DOHH2 (cell line): ENCODE results near the gene RAB7A.

ENCODE experiments used
- H3F3A ChIP-seq: fragments of 200-600 bp; sonication (generic), shearing (Covaris generic); 2 replicates; pipeline ENCODE4 v1.6.0; 2016; ENCODE audit warnings: antibody characterized with exemption, mild to moderate bottlenecking; ENCODE audit not compliant: control insufficient read depth, insufficient read depth
- H3K27ac ChIP-seq: fragments of 200-600 bp; sonication (generic); 2 replicates; pipeline ENCODE4 v1.5.1; 2014; ENCODE audit warnings: low read depth, mild to moderate bottlenecking, low read length, moderate library complexity
- H3K27me3 ChIP-seq: fragments of 200-600 bp; sonication (generic); 2 replicates; pipeline ENCODE4 v1.6.1; 2014; ENCODE audit warnings: mild to moderate bottlenecking, low read length, mixed read lengths; ENCODE audit not compliant: control insufficient read depth
- H3K36me3 ChIP-seq: fragments of 200-600 bp; sonication (generic); 2 replicates; pipeline ENCODE4 v1.6.1; 2014; ENCODE audit warnings: mild to moderate bottlenecking, low read length, moderate library complexity, mixed read lengths; ENCODE audit not compliant: control insufficient read depth
- H3K4me1 ChIP-seq: fragments of 200-600 bp; sonication (generic); 2 replicates; pipeline ENCODE4 v1.6.1; 2014; ENCODE audit warnings: mild to moderate bottlenecking, low read length, mixed read lengths; ENCODE audit not compliant: control insufficient read depth
- H3K4me2 ChIP-seq: fragments of 200-600 bp; sonication (generic); 2 replicates; pipeline ENCODE4 v1.6.0; 2014; ENCODE audit warnings: mild to moderate bottlenecking, low read length, moderate library complexity
- H3K4me3 ChIP-seq: fragments of 200-600 bp; sonication (generic); 2 replicates; pipeline ENCODE4 v1.5.1; 2014; ENCODE audit warnings: mild to moderate bottlenecking, low read length, mixed read lengths
- H3K79me2 ChIP-seq: fragments of 200-600 bp; sonication (generic); 2 replicates; pipeline ENCODE4 v1.6.1; 2014; ENCODE audit warnings: mild to moderate bottlenecking, low read length, mixed read lengths; ENCODE audit not compliant: control insufficient read depth
- H3K9me2 ChIP-seq: fragments of 200-600 bp; sonication (generic); replicated peaks from 2 replicates; pipeline ENCODE4 v1.6.1; 2014; ENCODE audit warnings: mild to moderate bottlenecking, low read length, mixed read lengths; ENCODE audit not compliant: control insufficient read depth
- H3K9me3 ChIP-seq: fragments of 200-600 bp; sonication (generic); 2 replicates; pipeline ENCODE4 v1.6.1; 2014; ENCODE audit warnings: antibody characterized with exemption, low read length, mixed read lengths; ENCODE audit not compliant: control insufficient read depth, insufficient read depth
- H4K20me1 ChIP-seq: fragments of 200-600 bp; sonication (generic); 2 replicates; pipeline ENCODE4 v1.6.0; 2014; ENCODE audit warnings: low read depth, mild to moderate bottlenecking, antibody characterized with exemption, low read length, moderate library complexity; ENCODE audit not compliant: control insufficient read depth, insufficient read depth
- CTCF ChIP-seq: fragments of 200-600 bp; sonication (generic); IDR thresholded peaks from one replicate; pipeline ENCODE4 v1.5.1; 2014; ENCODE audit warnings: antibody characterized with exemption, mild to moderate bottlenecking, low read depth, low read length; ENCODE audit not compliant: poor library complexity, severe bottlenecking
- EZH2phosphoT487 ChIP-seq: fragments of 200-600 bp; sonication (generic); IDR thresholded peaks from 2 replicates; pipeline ENCODE4 v1.6.1; 2017; ENCODE audit warnings: borderline replicate concordance, mild to moderate bottlenecking, antibody characterized with exemption, low read length, moderate library complexity, mixed read lengths

Gene RAB7A

GRCh38 chr3:128807186-128807830, 81.3 kb downstream of the RAB7A start:
- Histone ChIP-seq H3K4me2 (no peak overlapping the region), H4K20me1 (no peaks in the 10 kb centered on the region; the same call in 1 of the 2 replicates), H3F3A (no peaks in the 10 kb centered on the region), H3K27me3 (no peaks in the 10 kb centered on the region), H3K4me1 (peaks cover 12% of the 10 kb centered on the region), H3K9me2 (no peaks in the 10 kb centered on the region), H3K79me2 (peaks cover 11% of the 10 kb centered on the region), H3K9me3 (no peaks in the 10 kb centered on the region), H3K36me3 (peaks cover 67% of the 10 kb centered on the region), H3K4me3 (no peak overlapping the region), H3K27ac (no peak overlapping the region)
- no peak for TF ChIP-seq CTCF
- TF ChIP-seq EZH2phosphoT487, result no peak

- Histone ChIP-seq H3F3A (no peaks in the 10 kb centered on the region), H3K4me3 (no peak overlapping the region), H3K9me2 (no peaks in the 10 kb centered on the region), H3K36me3 (peaks cover 74% of the 10 kb centered on the region), H3K9me3 (no peaks in the 10 kb centered on the region), H3K27me3 (no peaks in the 10 kb centered on the region), H3K79me2 (peaks cover 7% of the 10 kb centered on the region), H4K20me1 (no peaks in the 10 kb centered on the region; the same call in 1 of the 2 replicates), H3K4me1 (peaks cover 6% of the 10 kb centered on the region), H3K4me2 (no peak overlapping the region), H3K27ac (no peak overlapping the region)
- TF ChIP-seq EZH2phosphoT487 (no peak), CTCF (no peak)
Observed at GRCh38 chr3:128808672-128809071, 82.7 kb downstream of the RAB7A start.

GRCh38 chr3:128813097-128813496, 87.1 kb downstream of the RAB7A start:
- Histone ChIP-seq H3K9me3 (no peaks in the 10 kb centered on the region), H3K4me2 (no peak overlapping the region), H4K20me1 (no peaks in the 10 kb centered on the region), H3K79me2 (no peaks in the 10 kb centered on the region), H3F3A (no peaks in the 10 kb centered on the region), H3K36me3 (peaks cover 62% of the 10 kb centered on the region), H3K4me3 (no peak overlapping the region), H3K9me2 (no peaks in the 10 kb centered on the region), H3K4me1 (no peaks in the 10 kb centered on the region), H3K27me3 (no peaks in the 10 kb centered on the region), H3K27ac (no peak overlapping the region)
- TF ChIP-seq CTCF (no peak), EZH2phosphoT487 (no peak)
